Measurements from ENCODE around the gene SLC30A9. TPM values are rescaled to one million over a fixed set of nuclear protein-coding genes. Genes with fewer than 3 reads are reported as not detected.

The SLC30A9 gene
- 51.8 and 66.9 TPM in 2 replicates for total RNA-seq (2014; rRNA removed; shearing (Covaris generic))

DNA sequence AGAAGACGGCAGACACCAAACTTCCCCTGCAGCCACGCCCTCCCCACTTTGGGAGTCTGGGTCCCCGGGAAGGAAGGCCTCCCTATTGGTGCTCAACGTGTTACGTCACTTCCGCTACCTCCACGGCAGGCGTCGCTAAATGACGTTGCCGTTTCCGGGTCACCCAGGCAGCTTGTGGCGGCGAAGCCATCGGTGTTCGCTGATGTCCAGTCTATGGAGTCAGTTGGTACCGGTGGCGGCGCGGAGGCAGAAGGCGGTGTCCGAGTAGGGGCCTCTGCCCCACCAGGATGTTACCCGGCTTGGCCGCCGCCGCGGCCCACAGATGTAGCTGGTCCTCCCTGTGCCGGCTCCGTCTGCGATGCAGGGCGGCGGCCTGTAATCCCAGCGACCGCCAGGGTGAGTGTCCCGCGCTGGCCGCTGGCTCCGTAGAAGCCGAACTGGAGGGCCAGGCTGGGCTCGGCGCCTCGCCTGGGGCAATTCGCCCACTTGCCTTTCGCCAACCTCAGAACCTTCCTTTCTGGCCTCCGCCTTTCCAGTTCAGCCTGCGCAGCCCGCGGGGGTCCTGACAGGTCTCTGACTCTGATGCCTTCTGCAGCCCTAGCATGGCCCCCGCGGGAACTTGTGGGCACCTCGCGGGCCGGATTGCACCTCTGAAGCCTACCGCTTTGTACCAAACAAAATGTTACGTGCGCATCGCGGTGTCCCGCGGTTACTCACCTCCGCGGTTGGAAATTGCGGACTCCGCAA lies at the start of gene SLC30A9:
Gene SLC30A9, plus strand, starts transcription at position 166 of the 747 bp plus-strand sequence. Its CDS starts 122 bp downstream, at position 288.
- peak; percentile 95 for DNase-seq (ENCODE audit: low read depth)

DNA sequence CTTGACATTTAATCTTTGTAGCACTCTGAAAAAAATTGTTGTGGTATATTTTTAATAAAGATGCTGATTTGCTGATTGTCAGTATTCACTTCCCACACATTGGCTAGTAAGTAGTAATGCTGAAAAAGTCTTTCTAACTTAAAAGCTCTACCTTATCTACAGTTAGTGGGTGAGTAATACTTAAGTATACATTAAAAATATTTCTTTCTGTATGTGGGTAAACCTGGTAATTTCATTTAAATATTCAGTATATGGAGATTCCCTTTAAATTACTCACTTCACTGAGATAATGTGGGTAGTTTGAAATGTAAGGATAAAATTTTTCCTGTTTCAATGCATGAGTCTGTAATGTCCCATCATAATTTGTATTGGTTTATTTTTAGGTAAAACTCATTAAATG lies 49.5 kb upstream of the SLC30A9 start:
- no peak for DNase-seq (ENCODE audit: low read depth)

DNA sequence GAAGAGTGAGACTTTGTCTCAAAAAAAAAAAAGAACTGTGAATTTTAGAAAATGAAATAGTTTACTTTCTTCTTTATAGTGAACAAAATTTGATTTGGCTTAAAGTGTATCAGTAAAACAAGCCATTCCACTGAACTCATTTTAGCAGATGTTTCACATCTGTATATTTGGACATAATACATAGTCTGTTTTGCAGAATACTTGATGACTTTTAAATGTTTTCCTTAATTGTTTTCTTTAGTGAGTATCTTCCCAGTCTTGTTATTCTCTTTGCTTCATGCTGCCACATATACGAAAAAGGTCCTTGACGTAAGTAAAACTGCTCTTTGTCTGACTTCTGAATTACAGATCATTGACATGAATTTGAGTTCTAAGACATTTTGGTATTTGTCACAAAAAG lies 46.8 kb upstream of the SLC30A9 start:
- no peak for DNase-seq (ENCODE audit: low read depth)

DNA sequence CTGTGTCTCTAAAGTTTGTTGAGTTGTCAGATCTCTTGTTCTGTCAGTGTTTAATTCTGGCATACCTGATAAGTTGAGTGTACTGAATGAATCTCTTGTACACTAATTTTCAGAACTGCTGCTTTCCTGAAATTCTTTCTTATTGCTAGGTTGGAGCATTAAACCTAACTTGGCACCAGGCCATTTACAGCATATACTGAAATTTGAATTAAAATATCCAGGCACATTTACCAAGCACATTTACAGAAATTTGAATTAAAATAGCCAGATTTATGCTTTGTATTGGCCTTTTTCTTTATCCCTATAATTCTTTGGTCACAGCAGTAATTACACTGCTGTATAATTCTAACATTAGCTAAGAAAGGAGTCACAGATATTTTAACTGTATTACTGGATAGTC lies 46.2 kb upstream of the SLC30A9 start:
- no peak for DNase-seq (ENCODE audit: low read depth)

DNA sequence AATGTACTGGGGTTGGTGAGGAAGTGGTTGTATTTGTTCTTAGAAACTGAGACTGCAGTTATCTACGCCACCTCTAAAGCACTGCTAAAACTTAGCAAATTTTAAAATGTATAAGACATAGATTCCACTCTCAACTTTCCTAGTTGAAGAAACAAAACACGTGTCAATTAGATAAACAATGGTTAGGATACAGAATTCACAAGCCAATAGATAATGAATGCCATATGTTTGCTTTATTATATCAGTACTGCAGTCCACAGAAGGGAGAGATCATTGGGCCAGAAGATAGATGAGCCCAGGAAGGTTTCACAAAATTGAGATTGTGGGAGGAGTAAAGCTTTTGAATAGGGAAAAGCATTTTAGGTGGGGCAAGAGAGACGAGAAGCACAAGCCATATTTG lies 40.8 kb upstream of the SLC30A9 start:
- no peak for DNase-seq (ENCODE audit: low read depth)

DNA sequence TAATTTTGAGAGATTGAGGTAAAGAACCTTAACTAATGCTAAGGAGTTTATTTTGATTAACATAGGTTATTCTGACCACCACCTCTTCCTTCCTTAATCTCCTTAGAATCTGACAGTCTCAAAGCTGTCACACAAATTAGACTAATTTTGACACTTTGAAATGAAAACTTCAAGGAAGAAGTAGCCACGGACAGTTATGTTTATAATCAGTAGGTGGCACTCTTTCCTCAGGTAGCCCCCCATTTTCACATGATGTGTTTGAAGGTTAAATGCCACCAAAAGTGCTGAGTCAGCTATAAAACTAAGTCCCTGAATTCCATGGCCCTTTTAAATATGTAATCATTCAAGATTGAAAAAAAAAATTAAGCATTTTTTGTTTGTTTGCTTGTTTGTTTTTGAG lies 32.7 kb upstream of the SLC30A9 start:
- DNase-seq (ENCODE audit: low read depth): peak; percentile 32

DNA sequence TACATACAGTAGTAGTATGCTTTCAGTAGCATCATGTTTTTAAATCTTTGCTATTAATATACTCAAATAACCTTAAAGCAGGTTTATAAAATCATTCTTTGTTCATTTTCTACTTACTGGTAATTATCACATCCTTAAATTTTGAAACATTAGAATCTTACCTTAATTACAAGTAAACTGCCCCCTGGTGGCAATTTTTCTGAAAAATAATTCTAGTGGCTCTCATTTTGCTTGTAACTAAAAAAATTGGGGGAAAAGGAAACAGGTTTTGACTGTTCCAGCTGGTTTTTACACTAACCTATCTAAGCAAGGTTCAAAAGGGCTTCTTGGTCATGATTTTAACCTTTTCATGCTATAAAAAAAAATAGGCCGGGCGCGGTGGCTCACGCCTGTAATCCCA lies 27.2 kb upstream of the SLC30A9 start:
- peak; percentile 29 for DNase-seq (ENCODE audit: low read depth)

DNA sequence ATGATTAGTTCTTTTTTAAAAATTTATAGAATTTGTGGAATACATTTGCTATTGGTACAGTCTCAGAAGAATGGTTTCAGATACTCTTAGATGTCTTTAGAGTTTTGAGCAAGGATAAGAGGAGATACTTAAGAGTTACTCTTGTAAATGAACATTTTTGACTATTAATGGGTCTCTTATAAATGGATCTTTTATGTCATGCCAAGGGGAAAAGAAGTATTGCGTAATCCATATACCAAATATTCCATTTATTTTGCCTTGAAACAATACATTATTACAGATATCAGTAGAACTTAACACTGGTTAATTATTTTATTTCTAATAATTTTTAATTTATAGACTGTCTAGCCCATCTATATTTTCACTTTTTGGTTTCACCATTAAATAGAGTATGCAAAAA lies 25.9 kb upstream of the SLC30A9 start:
- no peak for DNase-seq (ENCODE audit: low read depth)

DNA sequence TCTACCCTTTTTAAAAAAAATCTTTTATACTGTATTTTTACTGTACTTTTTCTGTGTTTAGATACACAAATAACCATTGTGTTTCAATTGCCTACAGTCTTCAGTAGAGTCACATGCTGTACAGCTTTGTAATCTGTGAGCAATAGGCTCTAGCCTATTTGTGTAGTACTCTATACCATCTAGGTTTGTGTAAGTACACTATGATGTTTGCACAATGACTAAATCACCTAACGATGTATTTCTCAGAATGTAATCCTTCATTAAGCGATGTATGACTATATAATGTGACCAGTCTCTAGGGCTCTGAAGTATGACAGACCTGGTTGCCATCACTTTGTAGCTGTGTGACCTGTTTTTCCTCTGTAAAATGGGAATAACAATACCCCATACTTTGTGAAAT lies 22.9 kb upstream of the SLC30A9 start:
- no peak for DNase-seq (ENCODE audit: low read depth)

DNA sequence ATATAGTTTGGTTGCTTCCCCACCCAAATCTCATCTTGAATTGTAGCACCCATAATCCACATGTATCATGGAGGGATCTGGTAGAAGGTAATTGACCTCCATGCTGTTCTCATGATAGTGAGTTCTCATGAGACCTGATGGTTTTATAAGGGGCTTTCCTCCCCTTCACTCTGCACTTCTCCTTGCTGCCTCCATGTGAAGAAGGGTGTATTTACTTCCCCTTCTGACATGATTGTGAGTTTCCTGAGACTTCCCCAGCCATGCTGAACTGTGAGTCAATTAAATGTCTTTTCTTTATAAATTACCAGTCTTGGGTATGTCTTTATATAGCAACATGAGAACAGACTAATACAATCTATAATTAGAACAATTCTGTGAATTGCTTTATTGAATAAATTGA lies 20.7 kb upstream of the SLC30A9 start:
- DNase-seq (ENCODE audit: low read depth): no peak

DNA sequence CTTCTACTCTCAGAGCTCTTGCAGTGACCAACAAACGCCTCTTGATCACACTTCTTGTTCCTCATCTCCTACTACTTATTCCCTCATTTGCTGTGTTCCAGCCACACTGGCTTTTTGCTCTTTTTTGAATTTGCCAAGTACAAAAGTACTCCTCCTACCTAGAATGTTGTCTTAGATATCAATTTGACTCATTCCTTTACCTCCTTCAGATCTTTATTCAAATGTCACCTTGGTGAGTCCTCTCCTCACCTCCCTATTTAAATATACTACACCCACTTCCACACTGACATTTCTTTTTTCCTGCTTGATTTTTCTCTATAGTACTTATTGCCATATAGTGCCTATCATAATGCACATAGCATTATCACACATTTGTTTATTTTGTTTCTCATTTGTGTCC lies 15.0 kb upstream of the SLC30A9 start:
- no peak for DNase-seq (ENCODE audit: low read depth)

DNA sequence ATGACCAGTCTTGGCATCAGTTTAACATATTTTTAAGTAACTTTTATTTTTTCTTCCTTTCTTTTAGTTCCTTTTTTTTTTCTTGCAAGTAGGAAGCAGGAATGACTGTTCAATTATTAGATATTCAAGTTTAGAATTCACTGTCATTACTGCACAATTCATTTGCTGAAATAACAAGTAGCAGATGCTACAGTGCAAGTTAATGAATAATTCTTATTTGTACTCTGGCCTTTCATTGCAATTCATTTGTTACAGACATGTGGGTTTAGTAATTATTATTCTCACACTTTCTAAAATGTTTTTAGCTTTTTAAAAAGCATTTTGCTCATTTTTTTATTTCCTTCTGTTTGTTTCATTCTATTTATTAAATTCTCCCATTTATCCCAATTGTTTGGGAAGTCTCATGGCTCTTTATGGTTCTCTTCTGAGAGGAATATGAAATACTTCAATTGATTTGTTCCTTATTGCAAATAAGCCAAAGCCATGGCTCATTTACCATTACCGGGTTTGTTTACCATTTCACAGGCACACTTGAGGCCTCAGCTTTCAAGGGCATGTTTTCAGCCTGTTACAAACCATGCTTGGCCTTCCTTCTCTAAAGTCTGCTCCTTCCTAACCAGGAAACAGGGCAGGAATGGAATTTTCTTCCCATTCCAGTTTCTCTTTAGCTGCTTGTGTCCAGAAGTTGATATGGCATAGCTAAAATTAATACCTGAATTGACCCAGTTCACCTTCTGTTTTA lies 13.4 kb upstream of the SLC30A9 start:
- no peak for DNase-seq (ENCODE audit: low read depth)

DNA sequence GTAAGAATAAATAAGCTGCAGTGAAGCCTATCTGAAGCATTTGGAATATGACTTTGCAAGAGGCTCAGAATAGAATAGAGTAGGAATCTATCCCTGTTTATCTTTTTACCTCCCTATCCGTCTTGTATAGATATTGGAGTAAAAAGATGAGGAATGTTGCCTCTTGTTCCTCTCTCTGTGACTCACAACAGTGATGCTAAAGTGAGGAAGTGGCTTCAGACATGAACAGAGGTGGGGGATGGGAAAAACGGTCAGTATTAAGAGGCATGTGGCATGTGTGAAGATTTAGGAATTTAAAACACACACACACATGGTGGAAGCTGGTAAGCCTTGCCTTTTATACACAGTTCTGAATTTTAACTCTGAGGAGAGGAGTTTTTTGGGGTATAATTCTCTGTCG lies 12.6 kb upstream of the SLC30A9 start:
- DNase-seq (ENCODE audit: low read depth): peak; percentile 34

DNA sequence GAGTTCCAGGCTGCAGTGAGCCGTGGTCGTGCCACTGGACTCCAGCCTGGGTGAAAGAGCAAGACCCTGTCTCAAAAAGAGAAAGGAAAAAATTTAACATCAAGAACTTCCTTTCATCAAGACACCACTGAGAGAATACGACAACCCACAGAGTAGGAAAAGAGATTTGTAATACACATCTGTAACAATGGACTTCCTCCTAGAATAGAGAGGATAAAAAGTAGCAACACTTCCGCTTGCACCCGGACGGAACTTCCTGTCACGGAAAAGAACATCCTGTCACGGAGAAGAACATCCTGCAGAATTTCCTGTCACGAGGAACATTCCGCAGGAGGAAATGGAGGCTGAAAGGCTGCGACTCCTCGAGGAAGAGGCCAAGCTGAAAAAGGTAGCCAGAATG lies 8.9 kb upstream of the SLC30A9 start, which contains the start of gene DCAF4L1:
Gene DCAF4L1, plus strand, starts transcription at position 301 of the 400 bp plus-strand sequence. Its CDS starts 37 bp downstream, at position 338.
- no peak for DNase-seq (ENCODE audit: low read depth)

DNA sequence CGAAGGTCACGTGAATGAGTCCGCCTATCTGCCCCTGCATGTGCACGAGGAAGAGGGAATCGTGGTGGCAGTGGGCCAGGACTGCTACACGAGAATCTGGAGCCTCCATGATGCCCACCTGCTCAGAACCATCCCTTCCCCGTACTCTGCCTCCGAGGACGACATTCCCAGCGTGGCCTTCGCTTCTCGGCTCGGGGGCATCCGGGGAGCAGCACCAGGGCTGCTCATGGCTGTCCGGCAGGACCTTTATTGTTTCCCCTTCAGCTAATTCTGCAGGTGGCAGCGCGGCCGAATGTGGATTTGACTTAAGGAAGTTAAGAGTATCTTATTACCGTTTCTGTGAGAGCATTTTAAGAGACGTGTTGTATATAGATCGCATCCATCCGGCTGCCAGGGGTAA lies 7.6 kb upstream of the SLC30A9 start:
- DNase-seq (ENCODE audit: low read depth): no peak

DNA sequence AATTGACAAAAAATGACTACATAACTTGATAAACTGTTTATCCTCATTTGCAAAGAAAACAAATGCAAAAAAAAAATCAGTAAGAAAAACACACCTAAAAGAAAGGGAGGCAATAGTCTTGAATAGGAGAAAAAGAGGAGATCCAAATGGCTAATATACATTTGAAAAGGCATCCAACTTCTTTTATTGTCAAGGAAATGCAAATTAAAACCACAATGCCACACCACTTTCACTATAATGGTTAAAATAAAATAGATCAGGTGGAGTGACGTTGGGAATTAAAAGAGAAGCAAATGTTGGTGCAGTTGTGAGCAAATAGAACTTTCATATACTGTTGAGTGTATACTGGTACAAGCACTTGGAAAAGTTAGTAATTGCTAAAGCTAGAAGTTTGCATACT lies 5.2 kb upstream of the SLC30A9 start:
- DNase-seq (ENCODE audit: low read depth): no peak

DNA sequence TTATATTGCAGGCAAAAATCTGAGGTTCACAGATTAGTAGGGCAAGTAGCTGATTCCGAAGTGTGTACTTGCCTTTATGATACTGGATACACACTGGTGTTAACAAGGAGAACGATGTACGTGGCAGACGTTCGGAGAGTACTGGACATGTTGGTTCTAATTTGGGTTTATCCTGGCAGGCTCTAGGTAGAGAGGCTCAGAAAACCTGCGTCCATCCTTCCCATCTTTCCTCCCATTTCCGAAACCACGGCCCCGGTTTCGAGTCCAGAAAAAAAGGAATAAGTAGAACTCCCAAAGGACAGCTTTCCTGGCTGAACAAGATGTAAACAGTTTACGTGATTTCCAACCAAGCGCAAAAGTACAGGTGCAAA lies 351 bp upstream of the SLC30A9 start:
- no peak for DNase-seq (ENCODE audit: low read depth)

DNA sequence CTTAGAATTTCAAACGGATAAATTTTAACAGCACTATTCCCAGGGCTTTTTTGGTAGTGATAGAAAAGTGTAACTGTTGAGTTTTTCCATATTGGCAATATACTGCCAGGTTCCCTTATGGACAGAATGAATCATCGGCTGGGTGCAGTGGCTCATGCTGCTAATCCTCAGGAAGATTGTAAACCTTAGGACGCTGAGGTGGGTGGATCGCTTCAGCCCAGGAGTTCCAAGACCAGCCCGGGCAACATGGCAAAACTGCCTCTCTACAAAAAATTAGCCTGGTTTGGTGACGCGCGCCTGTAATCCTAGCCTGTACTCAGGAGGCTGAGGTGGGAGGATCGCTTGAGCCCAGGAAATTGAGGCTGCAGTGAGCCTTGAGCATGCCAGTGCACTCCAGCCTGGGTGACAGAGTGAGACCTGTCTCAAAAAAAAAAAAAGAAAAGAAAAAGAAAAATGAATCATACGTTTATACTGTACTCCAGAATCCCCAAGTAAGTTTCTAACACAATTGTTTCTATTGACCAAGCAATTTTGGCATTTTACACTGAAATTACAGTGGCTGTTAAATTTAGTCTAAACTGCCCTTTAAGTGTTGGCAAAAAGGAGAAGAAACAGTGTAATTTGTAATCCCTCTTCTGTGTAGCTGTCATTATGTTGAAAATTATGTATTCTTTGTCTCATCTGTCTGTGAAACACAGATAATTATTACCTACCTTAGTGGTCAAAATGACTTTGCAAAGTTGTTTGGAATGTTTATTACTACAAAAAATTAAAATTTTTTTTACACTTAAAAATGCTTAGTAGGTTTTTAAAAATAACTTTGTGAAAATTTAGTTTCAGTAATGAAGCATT lies 1.8 kb downstream of the SLC30A9 start:
- DNase-seq (ENCODE audit: low read depth): peak; percentile 19

DNA sequence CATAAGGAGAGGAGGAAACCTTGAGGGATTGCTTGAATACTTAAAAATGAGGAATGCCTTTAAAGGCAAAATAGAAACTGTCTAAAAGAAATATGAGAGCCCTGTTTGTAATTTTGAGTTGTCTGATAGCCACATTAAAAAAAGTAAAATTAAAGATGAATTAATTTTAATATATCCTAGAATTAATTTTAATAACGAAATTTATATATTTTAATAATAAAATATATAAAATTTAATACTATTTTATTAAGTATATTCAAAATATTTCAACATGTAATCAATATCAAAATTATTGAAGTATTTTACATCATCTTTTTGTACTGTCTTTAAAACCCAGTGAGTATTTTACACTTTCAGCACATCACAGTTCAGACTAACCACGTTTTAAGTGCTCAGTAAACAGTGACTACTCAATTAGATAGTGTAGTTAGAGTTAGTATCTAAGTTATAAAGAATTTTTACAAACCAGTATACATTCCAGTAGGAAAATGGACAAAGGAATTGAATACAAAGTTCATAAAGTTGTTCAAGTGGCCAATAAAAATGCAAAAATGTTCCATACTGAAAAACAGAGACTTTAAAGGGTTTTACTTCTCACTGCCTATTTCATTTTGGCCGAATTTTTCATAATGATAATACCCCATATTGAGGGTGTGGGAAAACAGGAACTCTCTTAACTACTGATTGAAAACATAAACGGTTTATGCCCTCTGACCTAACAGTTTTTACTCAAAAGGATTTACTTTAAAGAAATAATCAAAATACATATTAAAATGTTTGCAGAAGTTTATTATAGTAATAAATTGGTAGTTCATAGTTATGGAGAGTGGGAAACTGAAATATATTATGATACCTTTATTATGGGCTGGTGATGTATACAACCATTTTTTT lies 2.9 kb downstream of the SLC30A9 start:
- no peak for DNase-seq (ENCODE audit: low read depth)

DNA sequence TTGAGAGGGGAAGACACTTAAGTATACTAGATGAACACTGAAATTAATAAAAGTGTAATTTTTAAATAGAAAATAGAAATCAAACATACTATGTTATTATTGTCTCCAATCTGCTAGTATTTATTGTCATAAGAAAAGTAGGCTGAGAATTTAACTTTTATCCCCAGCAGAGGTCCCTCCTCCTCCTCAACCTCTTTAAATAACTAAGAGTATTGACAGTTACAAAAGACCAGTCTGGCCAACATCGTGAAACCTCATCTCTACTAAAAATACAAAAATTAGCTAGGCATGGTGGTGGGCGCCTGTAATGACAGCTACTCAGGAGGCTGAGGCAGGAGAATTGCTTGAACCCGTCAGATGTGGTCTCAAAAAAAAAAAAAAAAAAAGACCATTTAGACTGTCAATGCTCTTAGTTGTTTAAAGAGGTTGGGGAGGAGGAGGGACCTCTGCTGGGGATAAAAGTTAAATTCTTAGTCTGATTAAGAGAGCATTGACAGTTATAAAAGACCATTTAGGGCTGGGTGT lies 4.2 kb downstream of the SLC30A9 start:
- DNase-seq (ENCODE audit: low read depth): no peak

DNA sequence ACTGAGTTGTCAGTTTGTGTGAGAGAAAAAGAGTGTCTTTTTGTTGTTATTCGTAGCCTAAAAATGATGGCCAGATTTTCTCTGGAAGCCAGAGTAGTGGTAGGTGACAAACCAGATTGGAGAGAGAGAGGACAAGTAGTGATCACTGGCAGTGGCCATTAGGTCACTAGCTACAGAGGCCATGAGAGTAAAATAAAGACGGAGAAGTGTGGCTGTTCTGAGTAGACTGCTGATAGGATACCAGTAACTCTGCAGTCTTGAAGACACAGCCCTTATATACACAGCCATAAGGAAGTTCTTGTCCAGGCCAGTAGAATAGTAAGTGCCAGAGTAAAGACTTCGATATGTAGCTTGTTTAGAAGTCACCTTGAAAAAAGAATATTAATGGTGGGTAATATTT lies 7.7 kb downstream of the SLC30A9 start:
- no peak for DNase-seq (ENCODE audit: low read depth)
